ENCODE results near the gene RFX7.

DNA sequence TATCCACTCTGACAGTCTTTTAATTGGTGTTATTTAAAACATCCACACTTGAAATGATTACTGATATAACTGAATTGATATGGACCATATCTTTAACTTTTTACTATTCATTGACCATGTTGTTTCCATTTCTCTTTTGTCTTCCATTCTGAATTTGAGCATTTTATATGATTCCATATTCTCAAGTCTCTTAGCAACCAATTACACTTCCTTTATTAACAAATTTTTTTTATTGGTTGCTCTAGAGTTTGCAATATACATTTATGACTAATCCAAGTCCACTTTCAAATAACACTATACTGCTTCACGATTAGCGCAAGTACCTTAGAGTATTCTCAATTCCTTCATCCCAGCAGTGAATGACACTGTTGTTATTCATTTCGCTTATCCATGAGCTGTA lies 16.4 kb downstream of the RFX7 start:
- TF ChIP-seq EZH2 (IDR thresholded peaks at IDR 0.05; ENCODE audit: borderline replicate concordance, insufficient read depth, low read depth, low read length, poor library complexity, severe bottlenecking): no peak
- TF ChIP-seq, protein P1, sequence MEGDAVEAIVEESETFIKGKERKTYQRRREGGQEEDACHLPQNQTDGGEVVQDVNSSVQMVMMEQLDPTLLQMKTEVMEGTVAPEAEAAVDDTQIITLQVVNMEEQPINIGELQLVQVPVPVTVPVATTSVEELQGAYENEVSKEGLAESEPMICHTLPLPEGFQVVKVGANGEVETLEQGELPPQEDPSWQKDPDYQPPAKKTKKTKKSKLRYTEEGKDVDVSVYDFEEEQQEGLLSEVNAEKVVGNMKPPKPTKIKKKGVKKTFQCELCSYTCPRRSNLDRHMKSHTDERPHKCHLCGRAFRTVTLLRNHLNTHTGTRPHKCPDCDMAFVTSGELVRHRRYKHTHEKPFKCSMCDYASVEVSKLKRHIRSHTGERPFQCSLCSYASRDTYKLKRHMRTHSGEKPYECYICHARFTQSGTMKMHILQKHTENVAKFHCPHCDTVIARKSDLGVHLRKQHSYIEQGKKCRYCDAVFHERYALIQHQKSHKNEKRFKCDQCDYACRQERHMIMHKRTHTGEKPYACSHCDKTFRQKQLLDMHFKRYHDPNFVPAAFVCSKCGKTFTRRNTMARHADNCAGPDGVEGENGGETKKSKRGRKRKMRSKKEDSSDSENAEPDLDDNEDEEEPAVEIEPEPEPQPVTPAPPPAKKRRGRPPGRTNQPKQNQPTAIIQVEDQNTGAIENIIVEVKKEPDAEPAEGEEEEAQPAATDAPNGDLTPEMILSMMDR (IDR thresholded peaks at IDR 0.05): no peak
